WTC11 (cell line): ENCODE data around the gene OR2D3. TPM values are rescaled to one million over a fixed set of nuclear protein-coding genes. Genes with fewer than 3 reads are reported as not detected.
"Not testable (repeated sequence)": the region's sequence is repeated elsewhere in the genome, so short reads cannot be mapped to it uniquely, and the experiment has no call there.

Experiments
- ATAC-seq: fragments of 200-7000 bp; cut with Tn5 transposase; 2 replicates; pipeline ENCODE4 v1.10.0; 2021; ENCODE audit warnings: mild to moderate bottlenecking, moderate library complexity
- CTCF ChIA-PET: fragments of 300-600 bp; sonication (Branson Sonifier 250); formaldehyde crosslinking; loops from one replicate; lab custom pipeline; 2021; ENCODE audit warnings: antibody characterized with exemption; lab: Charles Lee
- POLR2A ChIA-PET: fragments of 350-600 bp; sonication (Branson Sonifier 250); formaldehyde crosslinking; loops from one replicate; lab custom pipeline; 2021; ENCODE audit warnings: antibody characterized with exemption; lab: Charles Lee
- DNase-seq: peaks from one replicate; pipeline ENCODE4 v3.0.0; 2021; ENCODE audit warnings: low spot score
- H3K27ac Mint-ChIP-seq: 2 replicates; pipeline ENCODE4 v1.8.0; 2021; ENCODE audit warnings: mixed read lengths
- H3K27me3 Mint-ChIP-seq: 2 replicates; pipeline ENCODE4 v1.8.0; 2021; ENCODE audit warnings: low read depth, mild to moderate bottlenecking, moderate library complexity, mixed read lengths
- H3K36me3 Mint-ChIP-seq: 2 replicates; pipeline ENCODE4 v1.8.0; 2021; ENCODE audit warnings: mixed read lengths
- H3K4me1 Mint-ChIP-seq: 2 replicates; pipeline ENCODE4 v1.8.0; 2022; ENCODE audit warnings: mixed read lengths
- H3K4me3 Mint-ChIP-seq: 2 replicates; pipeline ENCODE4 v1.8.0; 2021; ENCODE audit warnings: mild to moderate bottlenecking, moderate library complexity, mixed read lengths
- H3K9me3 Mint-ChIP-seq: 2 replicates; pipeline ENCODE4 v1.8.0; 2021; ENCODE audit warnings: mixed read lengths
- NFATC4 ChIP-seq: fragments of 250-450 bp; sonication (Bioruptor Pico); IDR thresholded peaks from 2 replicates; pipeline ENCODE4 v1.9.0; 2021; ENCODE audit warnings: mild to moderate bottlenecking
- total RNA-seq: library from RNA; stranded (reverse); gene quantifications from 3 replicates; pipeline ENCODE4 v1.2.3, GENCODE V29; 2021
- TF ChIP-seq, protein P1 (sequence below): sonication (generic); formaldehyde crosslinking; IDR thresholded peaks from 2 replicates; pipeline ENCODE4 v1.8.0; 2023; ENCODE audit warnings: mild to moderate bottlenecking, missing genetic modification reagents
- TF ChIP-seq, protein P2 (sequence below): fragments of 250-450 bp; sonication (Bioruptor Pico); IDR thresholded peaks from 2 replicates; pipeline ENCODE4 v1.9.0; 2021; ENCODE audit warnings: moderate library complexity, mild to moderate bottlenecking, inconsistent platforms, borderline replicate concordance

Gene OR2D3
- total RNA-seq, 1 experiment from 2014 or later: not detected

DNA sequence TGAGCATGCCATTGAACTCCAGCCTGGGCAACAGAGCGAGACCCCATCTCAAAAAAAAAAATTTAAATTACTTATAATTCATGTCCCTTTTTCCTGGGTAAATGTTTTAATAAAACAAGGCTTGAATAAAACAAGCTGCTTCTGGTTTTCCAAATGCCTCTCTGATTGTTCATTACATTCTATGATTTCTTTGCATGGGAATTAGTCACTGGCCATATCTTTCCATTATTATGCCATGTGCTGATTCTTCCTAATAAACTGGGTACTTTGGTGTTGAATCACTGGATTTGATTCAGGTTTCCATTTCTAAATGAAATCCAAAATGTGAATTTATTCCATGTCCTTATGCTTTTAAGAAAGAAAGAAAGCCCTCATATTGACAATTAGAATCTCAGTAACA, 48.0 kb downstream of the OR2D3 start (continued):
- TF ChIP-seq, protein P1, sequence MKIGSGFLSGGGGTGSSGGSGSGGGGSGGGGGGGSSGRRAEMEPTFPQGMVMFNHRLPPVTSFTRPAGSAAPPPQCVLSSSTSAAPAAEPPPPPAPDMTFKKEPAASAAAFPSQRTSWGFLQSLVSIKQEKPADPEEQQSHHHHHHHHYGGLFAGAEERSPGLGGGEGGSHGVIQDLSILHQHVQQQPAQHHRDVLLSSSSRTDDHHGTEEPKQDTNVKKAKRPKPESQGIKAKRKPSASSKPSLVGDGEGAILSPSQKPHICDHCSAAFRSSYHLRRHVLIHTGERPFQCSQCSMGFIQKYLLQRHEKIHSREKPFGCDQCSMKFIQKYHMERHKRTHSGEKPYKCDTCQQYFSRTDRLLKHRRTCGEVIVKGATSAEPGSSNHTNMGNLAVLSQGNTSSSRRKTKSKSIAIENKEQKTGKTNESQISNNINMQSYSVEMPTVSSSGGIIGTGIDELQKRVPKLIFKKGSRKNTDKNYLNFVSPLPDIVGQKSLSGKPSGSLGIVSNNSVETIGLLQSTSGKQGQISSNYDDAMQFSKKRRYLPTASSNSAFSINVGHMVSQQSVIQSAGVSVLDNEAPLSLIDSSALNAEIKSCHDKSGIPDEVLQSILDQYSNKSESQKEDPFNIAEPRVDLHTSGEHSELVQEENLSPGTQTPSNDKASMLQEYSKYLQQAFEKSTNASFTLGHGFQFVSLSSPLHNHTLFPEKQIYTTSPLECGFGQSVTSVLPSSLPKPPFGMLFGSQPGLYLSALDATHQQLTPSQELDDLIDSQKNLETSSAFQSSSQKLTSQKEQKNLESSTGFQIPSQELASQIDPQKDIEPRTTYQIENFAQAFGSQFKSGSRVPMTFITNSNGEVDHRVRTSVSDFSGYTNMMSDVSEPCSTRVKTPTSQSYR (CRISPR knock-in tag): no peak
- no peak for TF ChIP-seq NFATC4 (CRISPR knock-in tag)
- TF ChIP-seq, protein P2, sequence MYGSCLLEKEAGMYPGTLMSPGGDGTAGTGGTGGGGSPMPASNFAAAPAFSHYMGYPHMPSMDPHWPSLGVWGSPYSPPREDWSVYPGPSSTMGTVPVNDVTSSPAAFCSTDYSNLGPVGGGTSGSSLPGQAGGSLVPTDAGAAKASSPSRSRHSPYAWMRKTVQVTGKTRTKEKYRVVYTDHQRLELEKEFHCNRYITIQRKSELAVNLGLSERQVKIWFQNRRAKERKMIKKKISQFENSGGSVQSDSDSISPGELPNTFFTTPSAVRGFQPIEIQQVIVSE (CRISPR knock-in tag): no peak

DNA sequence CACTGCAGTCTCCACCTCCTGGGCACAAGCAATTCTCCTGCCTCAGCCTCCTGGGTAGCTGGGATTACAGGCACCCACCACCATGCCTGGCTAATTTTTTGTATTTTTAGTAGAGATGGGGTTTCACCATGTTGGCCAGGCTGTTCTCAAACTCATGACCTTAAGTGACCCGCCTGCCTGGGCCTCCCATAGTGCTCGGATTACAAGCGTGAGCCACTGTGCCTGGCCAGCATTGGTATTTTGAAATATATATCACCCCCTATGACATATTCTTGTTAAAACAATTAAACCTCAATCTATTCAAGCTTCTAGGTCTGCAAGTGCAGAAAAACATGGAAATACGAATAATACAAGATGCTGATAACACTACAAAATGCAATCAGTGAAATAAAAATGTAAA, 49.1 kb downstream of the OR2D3 start:
- H3K4me1 Mint-ChIP-seq, H3K4me3 Mint-ChIP-seq, ATAC-seq, DNase-seq, H3K27ac Mint-ChIP-seq, POLR2A ChIA-PET, H3K27me3 Mint-ChIP-seq: not testable (repeated sequence)
- H3K9me3 Mint-ChIP-seq: peaks cover 29% of the 10 kb centered on the region
- CTCF ChIA-PET: interaction anchor here (1.3 kb wide), 1 partner anchor 152 kb away, joined by 3 read pairs; no protein-coding TSS in a partner anchor
- peaks cover 23% of the 10 kb centered on the region for H3K36me3 Mint-ChIP-seq

Other genes starting within 250 kb of the OR2D3 start
- 68.1 to 77.1 TPM (median 70.1 TPM) in 3 replicates for gene MRPL17, start 237.7 kb upstream of the OR2D3 start, total RNA-seq
- 0.09 to 0.21 TPM (median 0.17 TPM) in 3 replicates for gene OR2AG2, start 149.0 kb upstream of the OR2D3 start, total RNA-seq
- not detected in 3 replicates for gene OR2AG1, start 138.0 kb upstream of the OR2D3 start, total RNA-seq
- 0.07 to 0.27 TPM (median 0.07 TPM) in 3 replicates for gene OR6A2, start 121.3 kb upstream of the OR2D3 start, total RNA-seq
- gene OR10A5, start 75.3 kb upstream of the OR2D3 start, total RNA-seq: not detected in 3 replicates
- gene OR10A2, start 57.9 kb upstream of the OR2D3 start, total RNA-seq: not detected in 3 replicates
- not detected in 3 replicates for gene OR10A4, start 44.4 kb upstream of the OR2D3 start, total RNA-seq
- 0.16 to 0.26 TPM (median 0.23 TPM) in 3 replicates for gene OR2D2, start 28.5 kb upstream of the OR2D3 start, total RNA-seq
- gene ZNF215, start 5.4 kb downstream of the OR2D3 start, total RNA-seq: 13.8 to 15.8 TPM (median 14.1 TPM) in 3 replicates
- 3.5 to 4.1 TPM (median 4.0 TPM) in 3 replicates for gene ZNF214, start 99.3 kb downstream of the OR2D3 start, total RNA-seq
- 0.05 to 0.16 TPM (median 0.07 TPM) in 3 replicates for gene NLRP14, start 99.5 kb downstream of the OR2D3 start, total RNA-seq
- not detected in 3 replicates for gene RBMXL2, start 168.0 kb downstream of the OR2D3 start, total RNA-seq